ENCODE results near the gene FOXG1. TPM values are rescaled to one million over a fixed set of nuclear protein-coding genes. Genes with fewer than 3 reads are reported as not detected.

FOXG1 gene
- polyA plus RNA-seq, 2 of the 4 experiments (the other 2 are of a cell fraction), result 0.01 to 0.10 TPM

GRCh38 chr14:28762303-28762954 lies 4.2 kb upstream of the FOXG1 start:
- Histone ChIP-seq H3K27ac (no peak overlapping the region), H3K4me3 (no peak overlapping the region), H3K4me2 (no peak overlapping the region), H3K9me3 (no peaks in the 10 kb centered on the region), H3K4me1 (no peaks in the 10 kb centered on the region)
- ChIA-PET CTCF (interaction anchor here (0.9 to 2.1 kb wide), 2 partner anchors 12 to 1451 kb away, joined by 3 to 5 read pairs; no protein-coding TSS in a partner anchor), POLR2A (no interaction called here)
- WGBS (ENCODE audit: missing lambda C conversion rate), result 56% methylated on average over 8 of the region's 8 CpGs
- no peak for DNase-seq (ENCODE audit: low read depth in 1 of 2, low spot score in 1 of 2)
- TF ChIP-seq MAX (IDR thresholded peaks at IDR 0.05) (no peak), ATOH8 (CRISPR knock-in tag; IDR thresholded peaks at IDR 0.05; ENCODE audit: low read depth) (no peak), RFX5 (IDR thresholded peaks at IDR 0.05) (no peak), POLR2A (IDR thresholded peaks at IDR 0.05; ENCODE audit: low read length) (no peak), JUNB (IDR thresholded peaks at IDR 0.05) (no peak), HOXB13 (CRISPR knock-in tag; IDR thresholded peaks at IDR 0.05; ENCODE audit: low read depth) (no peak), CBX2 (IDR thresholded peaks at IDR 0.05; ENCODE audit: borderline replicate concordance, low read depth) (no peak), JUN (IDR thresholded peaks at IDR 0.05) (no peak), NPAS2 (CRISPR knock-in tag; IDR thresholded peaks at IDR 0.05; ENCODE audit: borderline replicate concordance) (no peak), RNF2 (IDR thresholded peaks at IDR 0.05; ENCODE audit: borderline replicate concordance, low read depth) (no peak), RCOR1 (IDR thresholded peaks at IDR 0.05; ENCODE audit: low read depth, low read length) (no peak), CEBPB (IDR thresholded peaks at IDR 0.05) (no peak), CHD2 (IDR thresholded peaks at IDR 0.05; ENCODE audit: low read length, partially characterized antibody) (no peak), NR3C1 (IDR thresholded peaks at IDR 0.05) (no peak), FOXS1 (CRISPR knock-in tag; IDR thresholded peaks at IDR 0.05) (no peak), CTCF (IDR thresholded peaks at IDR 0.05) (no peak), SMC3 (IDR thresholded peaks at IDR 0.05) (no peak), ESRRA (IDR thresholded peaks at IDR 0.05; ENCODE audit: borderline replicate concordance, low read length) (no peak), CHD4 (IDR thresholded peaks at IDR 0.05; ENCODE audit: borderline replicate concordance) (no peak), REST (IDR thresholded peaks at IDR 0.05) (no peak)
- no peak for ATAC-seq
- no peak for FAIRE-seq

- FAIRE-seq (no peak), ATAC-seq (no peak), DNase-seq (ENCODE audit: low read depth in 1 of 2, low spot score in 1 of 2) (no peak)
- Histone ChIP-seq H3K4me1 (no peaks in the 10 kb centered on the region), H3K27ac (no peak overlapping the region), H3K4me3 (no peak overlapping the region), H3K9me3 (no peaks in the 10 kb centered on the region), H3K4me2 (no peak overlapping the region)
- TF ChIP-seq E2F6 (IDR thresholded peaks at IDR 0.05; ENCODE audit: borderline replicate concordance, low read depth), result no peak
- TF ChIP-seq ZSCAN20 (CRISPR knock-in tag; IDR thresholded peaks at IDR 0.05), result no peak
- no peak for TF ChIP-seq HOXB5 (CRISPR knock-in tag; IDR thresholded peaks at IDR 0.05)
- TF ChIP-seq CBX2 (IDR thresholded peaks at IDR 0.05; ENCODE audit: borderline replicate concordance, low read depth), result no peak
- TF ChIP-seq RAD21 (conservative IDR thresholded peaks at IDR 0.05 in 1 of 2, IDR thresholded peaks at IDR 0.05 in 1 of 2), result no peak
- TF ChIP-seq JUNB (IDR thresholded peaks at IDR 0.05), result no peak
- no peak for TF ChIP-seq CEBPB (IDR thresholded peaks at IDR 0.05)
- TF ChIP-seq USF2 (IDR thresholded peaks at IDR 0.05), result no peak
- no peak for TF ChIP-seq MYC (IDR thresholded peaks at IDR 0.05; ENCODE audit: borderline replicate concordance, low read length)
- no peak for TF ChIP-seq HES2 (IDR thresholded peaks at IDR 0.05)
- TF ChIP-seq MAX (IDR thresholded peaks at IDR 0.05), result no peak
- TF ChIP-seq KDM1A (IDR thresholded peaks at IDR 0.05; ENCODE audit: low read depth), result no peak
- CTCF ChIA-PET, result interaction anchor here (0.9 kb wide), 1 partner anchor 12 kb away, joined by 3 read pairs; no protein-coding TSS in a partner anchor
- WGBS (ENCODE audit: missing lambda C conversion rate), result 23% methylated on average over 3 of the region's 3 CpGs
- POLR2A ChIA-PET, result no interaction called here
These were observed 3.6 kb upstream of the FOXG1 start for GRCh38 chr14:28762955-28763326.
